Spleen (tissue), 11 donors: Measurements from ENCODE around the gene SRP54. TPM values are rescaled to one million over a fixed set of nuclear protein-coding genes. Genes with fewer than 3 reads are reported as not detected.

Experiments used
- DNase-seq: peaks from one replicate; pipeline ENCODE4 v3.0.0-alpha.2; 2020
- H3K27ac ChIP-seq, 8 donors: fragments of 200-600 bp; sonication (generic) in 7 of 8; 1 replicate in 4 of 8; 2 replicates in 4 of 8; pipeline versions ENCODE4 v1.5.0 to v1.8.0; 2016 to 2021; ENCODE audit warnings: inconsistent platforms in 4 of 8, mild to moderate bottlenecking in 4 of 8, moderate library complexity in 1 of 8
- H3K27me3 ChIP-seq, 7 donors: fragments of 200-600 bp; sonication (generic) in 6 of 7; replicated peaks in 1 of 7; 1 replicate in 4 of 7; 2 replicates in 3 of 7; pipeline versions ENCODE4 v1.5.0 to v1.8.0; 2016 to 2021; ENCODE audit warnings: inconsistent platforms in 3 of 7, mild to moderate bottlenecking in 1 of 7
- H3K36me3 ChIP-seq, 6 donors: fragments of 200-600 bp; sonication (generic) in 5 of 6; 1 replicate in 4 of 6; 2 replicates in 2 of 6; pipeline versions ENCODE4 v1.5.0 to v1.8.0; 2016 to 2021; ENCODE audit warnings: inconsistent platforms in 2 of 6
- H3K4me1 ChIP-seq, 6 donors: fragments of 200-600 bp; sonication (generic) in 5 of 6; 1 replicate in 3 of 6; 2 replicates in 3 of 6; pipeline versions ENCODE4 v1.5.0 to v1.8.0; 2016 to 2021; ENCODE audit warnings: inconsistent platforms in 3 of 6
- H3K4me3 ChIP-seq, 8 donors: fragments of 200-600 bp; sonication (generic) in 7 of 8; 1 replicate in 4 of 8; 2 replicates in 4 of 8; pipeline versions ENCODE4 v1.5.0 to v1.8.0; 2016 to 2021; ENCODE audit warnings: inconsistent platforms in 4 of 8, mild to moderate bottlenecking in 4 of 8, moderate library complexity in 2 of 8
- H3K9me3 ChIP-seq, 8 donors: fragments of 200-600 bp; sonication (generic) in 7 of 8; 1 replicate in 4 of 8; 2 replicates in 4 of 8; pipeline versions ENCODE4 v1.5.0 to v1.8.0; 2016 to 2021; ENCODE audit warnings: inconsistent platforms in 4 of 8
- POLR2A ChIP-seq, 3 donors: fragments of 450-650 bp; IDR thresholded peaks; one replicate each; pipeline ENCODE4 v1.5.1; 2017; ENCODE audit warnings: antibody characterized with exemption in 3 of 3, mild to moderate bottlenecking in 1 of 3
- POLR2AphosphoS5 ChIP-seq, 3 donors: sonication (generic); formaldehyde crosslinking; IDR thresholded peaks; one replicate each; pipeline ENCODE4 v1.5.1; 2017; ENCODE audit warnings: antibody characterized with exemption in 3 of 3
- WGBS, 5 donors: extraction: QIAGEN DNeasy Blood & Tissue Kit in 3 of 5; methylation state at CpG; one replicate each; pipeline versions ENCODE4 v1.1.5 to v1.1.7; 2013 to 2018; 5-methylcytosine and 5-hydroxymethylcytosine counted together
- intact Hi-C: fragments of 100-400 bp; cut with DNase I; formaldehyde crosslinking; loops from one replicate; pipeline ENCODE4 v1.15.0; 2023; ENCODE audit warnings: low total_unique reads
- polyA plus RNA-seq, 3 donors: library from polyadenylated mRNA; stranded (reverse); fragments of 200-250 nt; gene quantifications; one replicate each; pipeline ENCODE4 v1.2.1, GENCODE V29; 2013
- total RNA-seq, 7 donors: library from RNA; depleted of rRNA in 3 of 7; stranded (reverse); fragments of >200 nt in 3 of 7; fragmentation: NEBNext Ultra II Directional in 4 of 7; extraction: Animal tissue kit (Norgen Biotek cat#: 25700) in 4 of 7; gene quantifications; one replicate each; pipeline versions ENCODE4 v1.1.0 to v1.2.1, GENCODE V29; 2016 to 2021
- TF ChIP-seq, protein P1 (sequence below), 11 experiments: fragments of 200-600 bp in 7 of 11; fragments of 450-650 bp in 4 of 11; sonication (generic) in 4 of 11; IDR thresholded peaks in 8 of 11; conservative IDR thresholded peaks in 3 of 11; 1 replicate in 7 of 11; 2 replicates in 4 of 11; pipeline versions ENCODE4 v1.4.0 to v1.8.0; 2016 to 2021; ENCODE audit warnings: antibody characterized with exemption in 11 of 11, inconsistent platforms in 4 of 11, mild to moderate bottlenecking in 1 of 11
- donor health status: healthy with polysubstance abuse.
- donor health status: DM: no; HTN: no; CAD: no; lungs with moderate emphysema.
- donor health status: DM: no; HTN: no; CAD: no.
- donor health status: Bipolar disorder and iron deficiency.
- donor health status: healthy.
- donor health status: DM: no; HTN: no; CAD: no.
- donor health status: DM: yes; HTN: yes; CAD: no.

The SRP54 gene
- total and polyA plus RNA-seq, 10 donors = 16.4 to 65.0 (median 49.7) TPM

DNA sequence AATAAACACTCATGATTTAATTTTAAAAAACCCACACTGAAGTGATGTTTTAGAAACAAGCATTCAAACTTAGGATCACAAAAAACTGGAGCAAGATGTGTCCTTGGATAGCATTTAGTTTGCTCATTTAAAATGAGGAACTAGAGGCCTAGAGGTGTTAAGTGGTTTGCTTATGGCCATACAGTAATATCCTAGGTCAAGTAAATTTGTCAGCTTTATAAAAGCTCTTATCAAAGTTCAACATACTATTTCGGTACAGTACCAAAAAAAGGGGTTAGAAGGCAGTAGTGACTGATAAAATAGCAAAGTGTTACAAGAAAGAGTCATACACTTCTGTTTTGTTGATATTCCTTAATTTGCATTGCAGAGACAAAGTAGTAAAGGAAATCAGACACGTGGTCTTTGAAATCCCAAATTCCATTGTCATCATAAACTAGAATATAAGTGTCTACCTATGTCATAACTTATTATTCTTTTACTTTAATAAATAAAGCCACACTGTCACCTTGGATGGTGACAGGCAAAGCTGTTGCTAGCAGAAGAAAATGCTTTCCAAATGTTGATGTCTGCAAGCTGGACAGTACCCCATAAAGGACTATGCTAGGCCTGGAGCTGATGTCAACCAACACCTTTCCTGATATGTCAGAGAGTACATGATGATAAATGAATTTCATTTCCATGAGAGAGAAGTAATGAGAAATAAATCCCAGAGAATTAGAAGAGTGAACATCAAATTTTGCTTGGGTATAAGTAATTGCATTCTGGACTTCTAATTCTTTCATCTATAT, 17.6 kb upstream of the SRP54 start:
- intact Hi-C loops = no loop called here
- no peak for DNase-seq
- no peak overlapping the region for H3K4me3 ChIP-seq
- no peaks in the 10 kb centered on the region for H3K4me1 ChIP-seq
- H3K9me3 ChIP-seq = no peaks in the 10 kb centered on the region
- no peaks in the 10 kb centered on the region for H3K27me3 ChIP-seq
- peaks cover 0 to 90% (median 25%) of the 10 kb centered on the region in 6 donors for H3K36me3 ChIP-seq
- no peak for TF ChIP-seq POLR2AphosphoS5 (IDR thresholded peaks at IDR 0.05)
- no peak for TF ChIP-seq POLR2A (IDR thresholded peaks at IDR 0.05)
- TF ChIP-seq, protein P1, sequence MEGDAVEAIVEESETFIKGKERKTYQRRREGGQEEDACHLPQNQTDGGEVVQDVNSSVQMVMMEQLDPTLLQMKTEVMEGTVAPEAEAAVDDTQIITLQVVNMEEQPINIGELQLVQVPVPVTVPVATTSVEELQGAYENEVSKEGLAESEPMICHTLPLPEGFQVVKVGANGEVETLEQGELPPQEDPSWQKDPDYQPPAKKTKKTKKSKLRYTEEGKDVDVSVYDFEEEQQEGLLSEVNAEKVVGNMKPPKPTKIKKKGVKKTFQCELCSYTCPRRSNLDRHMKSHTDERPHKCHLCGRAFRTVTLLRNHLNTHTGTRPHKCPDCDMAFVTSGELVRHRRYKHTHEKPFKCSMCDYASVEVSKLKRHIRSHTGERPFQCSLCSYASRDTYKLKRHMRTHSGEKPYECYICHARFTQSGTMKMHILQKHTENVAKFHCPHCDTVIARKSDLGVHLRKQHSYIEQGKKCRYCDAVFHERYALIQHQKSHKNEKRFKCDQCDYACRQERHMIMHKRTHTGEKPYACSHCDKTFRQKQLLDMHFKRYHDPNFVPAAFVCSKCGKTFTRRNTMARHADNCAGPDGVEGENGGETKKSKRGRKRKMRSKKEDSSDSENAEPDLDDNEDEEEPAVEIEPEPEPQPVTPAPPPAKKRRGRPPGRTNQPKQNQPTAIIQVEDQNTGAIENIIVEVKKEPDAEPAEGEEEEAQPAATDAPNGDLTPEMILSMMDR (IDR thresholded peaks at IDR 0.05 in 8 of 11, conservative IDR thresholded peaks at IDR 0.05 in 3 of 11) = no peak
- no peak overlapping the region for H3K27ac ChIP-seq
- WGBS, 5 donors = 69 to 91% (median 74%) methylated on average over 2 of the region's 2 CpGs

DNA sequence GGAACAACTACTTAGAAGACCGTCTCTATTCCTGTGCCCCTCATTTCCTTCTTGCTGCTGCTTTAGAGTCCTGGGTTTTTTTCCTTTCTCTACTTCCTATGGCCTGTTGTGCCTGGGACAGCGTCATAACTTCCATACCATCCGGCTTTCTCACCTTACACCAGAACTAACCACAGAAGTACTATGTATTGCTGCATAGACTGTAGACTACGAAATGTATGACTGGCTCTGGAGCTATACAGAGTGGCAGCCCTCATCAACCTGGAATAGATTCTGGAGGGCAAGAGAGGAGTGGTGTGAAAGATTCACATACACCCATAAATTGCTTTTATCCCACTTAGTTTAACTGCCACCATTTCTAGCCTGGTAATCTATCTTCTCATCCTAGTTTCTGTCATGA, 16.9 kb upstream of the SRP54 start:
- Histone ChIP-seq H3K27ac (no peak overlapping the region), H3K27me3 (no peaks in the 10 kb centered on the region), H3K4me3 (no peak overlapping the region), H3K36me3 (peaks cover 0 to 90% (median 25%) of the 10 kb centered on the region in 6 donors), H3K4me1 (no peaks in the 10 kb centered on the region), H3K9me3 (no peaks in the 10 kb centered on the region)
- intact Hi-C loops = no loop called here
- DNase-seq = no peak
- TF ChIP-seq POLR2A (IDR thresholded peaks at IDR 0.05) (no peak), POLR2AphosphoS5 (IDR thresholded peaks at IDR 0.05) (no peak)
- TF ChIP-seq, protein P1 (IDR thresholded peaks at IDR 0.05 in 8 of 11, conservative IDR thresholded peaks at IDR 0.05 in 3 of 11) = no peak
- WGBS, 5 donors = 64 to 85% (median 76%) methylated on average over 4 of the region's 4 CpGs

DNA sequence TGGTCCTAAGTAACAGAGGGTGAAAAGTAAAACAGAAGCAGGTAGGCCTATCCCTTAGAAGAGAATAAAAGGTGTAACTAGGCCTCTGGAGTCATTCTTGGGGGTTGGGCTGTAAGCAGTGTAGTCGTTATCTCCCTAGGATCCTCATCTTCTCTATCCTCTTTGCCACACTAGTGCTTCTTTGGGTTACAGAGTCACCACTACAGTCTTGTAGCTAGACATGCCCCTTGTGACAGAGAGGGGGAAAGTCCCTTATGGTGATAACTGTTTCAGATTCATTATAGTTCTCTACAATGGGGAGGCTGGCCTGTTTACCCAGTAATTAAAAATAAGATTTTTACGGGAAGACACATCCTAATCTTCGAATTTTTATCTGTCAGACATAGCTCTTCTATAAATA, 16.4 kb upstream of the SRP54 start:
- no peak overlapping the region for H3K4me3 ChIP-seq
- WGBS, 5 donors = 74 to 83% (median 82%) methylated on average over 3 of the region's 3 CpGs

DNA sequence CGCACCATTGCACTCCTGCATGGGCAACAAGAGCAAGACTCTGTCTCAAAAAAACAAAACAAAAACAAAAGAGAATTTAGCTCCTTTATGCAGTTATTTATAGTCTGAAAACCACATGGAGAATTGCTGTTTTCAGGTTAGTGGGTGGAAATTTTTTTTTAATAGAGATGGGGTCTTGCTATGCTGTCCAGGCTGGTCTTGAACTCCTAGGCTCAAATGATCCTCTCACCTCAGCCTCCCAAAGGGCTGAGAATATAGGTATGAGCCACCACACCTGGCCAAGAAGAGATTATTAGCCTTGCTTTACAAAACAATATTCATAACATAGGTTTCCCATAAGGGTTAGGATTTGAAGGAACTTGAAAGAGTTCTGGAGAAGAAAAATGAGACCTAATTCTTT, 12.1 kb upstream of the SRP54 start:
- H3K36me3 ChIP-seq = peaks cover 0 to 73% (median 22%) of the 10 kb centered on the region in 6 donors
- no peaks in the 10 kb centered on the region for H3K4me1 ChIP-seq
- H3K27me3 ChIP-seq = no peaks in the 10 kb centered on the region
- 93 to 100% (median 96%) methylated on average over 1 of the region's 1 CpG for WGBS, 5 donors
- H3K9me3 ChIP-seq = no peaks in the 10 kb centered on the region
- no peak overlapping the region for H3K4me3 ChIP-seq
- intact Hi-C loops = no loop called here
- no peak overlapping the region for H3K27ac ChIP-seq
- TF ChIP-seq, protein P1 (IDR thresholded peaks at IDR 0.05 in 8 of 11, conservative IDR thresholded peaks at IDR 0.05 in 3 of 11) = no peak
- no peak for DNase-seq

More for the DNA sequence above, 16.4 kb upstream of the SRP54 start:
- H3K4me1 ChIP-seq = no peaks in the 10 kb centered on the region
- no peak for DNase-seq
- intact Hi-C loops = no loop called here
- no peak overlapping the region for H3K27ac ChIP-seq
- peaks cover 0 to 90% (median 25%) of the 10 kb centered on the region in 6 donors for H3K36me3 ChIP-seq
- H3K9me3 ChIP-seq = no peaks in the 10 kb centered on the region
- TF ChIP-seq POLR2AphosphoS5 (IDR thresholded peaks at IDR 0.05) (no peak), POLR2A (IDR thresholded peaks at IDR 0.05) (no peak)
- TF ChIP-seq, protein P1 (IDR thresholded peaks at IDR 0.05 in 8 of 11, conservative IDR thresholded peaks at IDR 0.05 in 3 of 11) = no peak
- no peaks in the 10 kb centered on the region for H3K27me3 ChIP-seq
